ENCODE data around the gene DSC2. TPM values are rescaled to one million over a fixed set of nuclear protein-coding genes. Genes with fewer than 3 reads are reported as not detected.

The DSC2 gene
- polyA plus RNA-seq, 1 of the 3 experiments (the other 2 are of a cell fraction): not detected

GRCh38 chr18:31099450-31100230 is 2.6 kb downstream of the DSC2 start:
- POLR2A ChIA-PET: no interaction called here

More at GRCh38 chr18:31099450-31100230, 2.6 kb downstream of the DSC2 start:
- WGBS (ENCODE audit: low lambda C conversion rate): 32% methylated on average over 10 of the region's 10 CpGs
- no peaks in the 10 kb centered on the region for H3K9me3 ChIP-seq
- H3K4me2 ChIP-seq: no peak overlapping the region
- TF ChIP-seq IRF3 (IDR thresholded peaks at IDR 0.05; ENCODE audit: low read depth, low read length) (no peak), GATA2 (CRISPR knock-in tag; IDR thresholded peaks at IDR 0.05) (no peak), YY1 (IDR thresholded peaks at IDR 0.05; ENCODE audit: low read depth) (no peak), NRF1 (IDR thresholded peaks at IDR 0.05; ENCODE audit: low read depth, low read length) (no peak), RFX5 (IDR thresholded peaks at IDR 0.05; ENCODE audit: low read length) (no peak), RXRA (IDR thresholded peaks at IDR 0.05; ENCODE audit: borderline replicate concordance, low read depth) (no peak), USF1 (IDR thresholded peaks at IDR 0.05; ENCODE audit: borderline replicate concordance, low read depth) (no peak), SMC3 (IDR thresholded peaks at IDR 0.05; ENCODE audit: low read depth, low read length) (no peak), CTCF (IDR thresholded peaks at IDR 0.05) (no peak), NFIC (IDR thresholded peaks at IDR 0.05; ENCODE audit: borderline replicate concordance) (no peak), EP300 (IDR thresholded peaks at IDR 0.05; ENCODE audit: borderline replicate concordance in 1 of 2, low read depth in 1 of 2, low read length in 1 of 2) (no peak), RCOR1 (IDR thresholded peaks at IDR 0.05; ENCODE audit: low read length) (no peak), FOXM1 (IDR thresholded peaks at IDR 0.05; ENCODE audit: low read depth) (no peak), JUND (IDR thresholded peaks at IDR 0.05) (no peak), TEAD4 (IDR thresholded peaks at IDR 0.05; ENCODE audit: borderline replicate concordance, insufficient read depth) (no peak), POLR2AphosphoS5 (IDR thresholded peaks at IDR 0.05; ENCODE audit: low read depth, low read length) (no peak), PBX3 (IDR thresholded peaks at IDR 0.05) (no peak), MAX (IDR thresholded peaks at IDR 0.05; ENCODE audit: low read depth) (no peak), FOSL2 (IDR thresholded peaks at IDR 0.05; ENCODE audit: borderline replicate concordance, low read depth) (no peak), MEF2A (IDR thresholded peaks at IDR 0.05; ENCODE audit: borderline replicate concordance, low read depth) (no peak)
- peaks cover 21% of the 10 kb centered on the region; the same call in 1 of the 2 replicates for H3K27me3 ChIP-seq (ENCODE audit: insufficient read depth)
- CTCF ChIA-PET: no interaction called here
- H3K27ac ChIP-seq (ENCODE audit: low read depth in 2 of 2, low read length in 1 of 2): no peak overlapping the region
- no peaks in the 10 kb centered on the region for H3K4me1 ChIP-seq (ENCODE audit: control insufficient read depth in 1 of 2, insufficient read depth in 2 of 2, low read depth in 1 of 2, low read length in 1 of 2)
- no peaks in the 10 kb centered on the region for H3K9me2 ChIP-seq
- H3K36me3 ChIP-seq (replicated peaks in 1 of 2; ENCODE audit: control insufficient read depth in 1 of 2, insufficient read depth in 2 of 2, low read length in 1 of 2): no peaks in the 10 kb centered on the region
- no peak overlapping the region for H2AFZ ChIP-seq (ENCODE audit: low read depth)
- H3F3A ChIP-seq (replicated peaks; ENCODE audit: insufficient read depth): no peaks in the 10 kb centered on the region
- no peak overlapping the region for H3K4me3 ChIP-seq (ENCODE audit: low read depth in 2 of 2, low read length in 1 of 2)
- H3K9ac ChIP-seq: no peak overlapping the region
- H3K79me2 ChIP-seq (ENCODE audit: insufficient read depth): no peaks in the 10 kb centered on the region
- H4K20me1 ChIP-seq (ENCODE audit: insufficient read depth): no peaks in the 10 kb centered on the region
- DNase-seq: no peak

Data from SK-N-SH (cell line).